Gastrocnemius medialis (tissue), 4 donors: Measurements from ENCODE around the gene STBD1.

Source experiments
- POLR2A ChIP-seq, 2 donors: fragments of 450-650 bp; IDR thresholded peaks; one replicate each; pipeline ENCODE4 v1.6.1; 2017; ENCODE audit warnings: antibody characterized with exemption in 2 of 2, mild to moderate bottlenecking in 2 of 2, moderate library complexity in 2 of 2
- TF ChIP-seq, protein P1 (sequence below), 5 experiments: fragments of 450-650 bp in 3 of 5; fragments of 200-600 bp in 2 of 5; sonication (generic) in 2 of 5; IDR thresholded peaks in 4 of 5; conservative IDR thresholded peaks in 1 of 5; 1 replicate in 4 of 5; 2 replicates in 1 of 5; pipeline ENCODE4 v1.5.1; 2016 to 2019; ENCODE audit warnings: antibody characterized with exemption in 5 of 5, mild to moderate bottlenecking in 3 of 5, moderate library complexity in 3 of 5

DNA sequence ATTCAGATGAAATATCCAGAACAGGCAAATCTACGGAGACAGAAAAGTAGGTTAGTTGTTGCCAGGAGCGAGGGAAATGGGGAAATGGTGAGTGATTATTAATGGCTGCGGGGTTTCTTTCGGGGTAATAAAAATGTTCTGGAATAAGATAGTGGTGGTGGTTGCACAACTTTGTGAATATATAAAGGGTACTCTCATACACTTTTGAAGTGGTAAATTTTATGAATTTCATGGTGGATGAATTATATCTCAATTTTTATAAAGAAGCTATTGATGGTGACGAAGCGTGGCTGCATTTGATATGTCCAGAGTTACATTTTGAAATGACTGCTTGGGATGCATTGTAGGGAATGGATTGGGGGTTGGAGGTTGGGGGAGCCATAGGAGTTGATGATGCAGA lies 38.7 kb upstream of the STBD1 start:
- TF ChIP-seq, protein P1, sequence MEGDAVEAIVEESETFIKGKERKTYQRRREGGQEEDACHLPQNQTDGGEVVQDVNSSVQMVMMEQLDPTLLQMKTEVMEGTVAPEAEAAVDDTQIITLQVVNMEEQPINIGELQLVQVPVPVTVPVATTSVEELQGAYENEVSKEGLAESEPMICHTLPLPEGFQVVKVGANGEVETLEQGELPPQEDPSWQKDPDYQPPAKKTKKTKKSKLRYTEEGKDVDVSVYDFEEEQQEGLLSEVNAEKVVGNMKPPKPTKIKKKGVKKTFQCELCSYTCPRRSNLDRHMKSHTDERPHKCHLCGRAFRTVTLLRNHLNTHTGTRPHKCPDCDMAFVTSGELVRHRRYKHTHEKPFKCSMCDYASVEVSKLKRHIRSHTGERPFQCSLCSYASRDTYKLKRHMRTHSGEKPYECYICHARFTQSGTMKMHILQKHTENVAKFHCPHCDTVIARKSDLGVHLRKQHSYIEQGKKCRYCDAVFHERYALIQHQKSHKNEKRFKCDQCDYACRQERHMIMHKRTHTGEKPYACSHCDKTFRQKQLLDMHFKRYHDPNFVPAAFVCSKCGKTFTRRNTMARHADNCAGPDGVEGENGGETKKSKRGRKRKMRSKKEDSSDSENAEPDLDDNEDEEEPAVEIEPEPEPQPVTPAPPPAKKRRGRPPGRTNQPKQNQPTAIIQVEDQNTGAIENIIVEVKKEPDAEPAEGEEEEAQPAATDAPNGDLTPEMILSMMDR (IDR thresholded peaks at IDR 0.05 in 4 of 5, conservative IDR thresholded peaks at IDR 0.05 in 1 of 5) = no peak
- TF ChIP-seq POLR2A (IDR thresholded peaks at IDR 0.05) = no peak
